GM18498 (cell line): ENCODE measurements around the gene GDPD1.
"Not testable (repeated sequence)": the region's sequence is repeated elsewhere in the genome, so short reads cannot be mapped to it uniquely, and the experiment has no call there.

Source experiments
- ATAC-seq: cut with Tn5 transposase; IDR thresholded peaks from one replicate; pipeline ENCODE4 v1.9.1; 2021; ENCODE audit warnings: mild to moderate bottlenecking, moderate library complexity; ENCODE audit not compliant: unreplicated experiment

The GDPD1 gene

GRCh38 chr17:59311051-59311468, 90.7 kb downstream of the GDPD1 start:
- no peak for ATAC-seq

- ATAC-seq, result not testable (repeated sequence)
Observed at GRCh38 chr17:59311521-59311920, 91.2 kb downstream of the GDPD1 start.

GRCh38 chr17:59315866-59316265, 95.6 kb downstream of the GDPD1 start:
- no peak for ATAC-seq
